RWPE2 (cell line): Measurements from ENCODE around the gene PINLYP.

Source experiments
- ATAC-seq: fragments of 200-7000 bp; cut with Tn5 transposase; 3 replicates; pipeline ENCODE4 v1.9.1; 2021; ENCODE audit warnings: low read depth
- DNase-seq: peaks from one replicate; pipeline ENCODE4 v3.0.0-alpha.2; 2020; ENCODE audit warnings: low spot score
- H3K27ac ChIP-seq: fragments of 450-650 bp; 2 replicates; pipeline ENCODE4 v1.5.1; 2017; ENCODE audit warnings: mild to moderate bottlenecking; ENCODE audit not compliant: poor library complexity, severe bottlenecking
- H3K27me3 ChIP-seq: fragments of 250-450 bp; sonication (Bioruptor Pico); 2 replicates; pipeline ENCODE4 v1.5.1; 2021; ENCODE audit warnings: mild to moderate bottlenecking, moderate library complexity; ENCODE audit not compliant: insufficient read depth, poor library complexity, severe bottlenecking
- H3K36me3 ChIP-seq: fragments of 250-450 bp; sonication (Bioruptor Pico); 2 replicates; pipeline ENCODE4 v1.5.1; 2020; ENCODE audit warnings: low read depth, mild to moderate bottlenecking, moderate library complexity
- H3K4me1 ChIP-seq: fragments of 250-450 bp; sonication (Bioruptor Pico); 2 replicates; pipeline ENCODE4 v1.5.1; 2021; ENCODE audit warnings: mild to moderate bottlenecking, moderate library complexity; ENCODE audit not compliant: insufficient read depth, poor library complexity, severe bottlenecking
- H3K4me3 ChIP-seq: fragments of 250-450 bp; sonication (Bioruptor Pico); 2 replicates; pipeline ENCODE4 v1.5.1; 2021; ENCODE audit warnings: mild to moderate bottlenecking, moderate library complexity; ENCODE audit not compliant: severe bottlenecking
- H3K9me3 ChIP-seq: fragments of 250-450 bp; sonication (Bioruptor Pico); 2 replicates; pipeline ENCODE4 v1.5.1; 2021; ENCODE audit warnings: mild to moderate bottlenecking, moderate library complexity; ENCODE audit not compliant: severe bottlenecking
- TF ChIP-seq, protein P1 (sequence below): fragments of 450-650 bp; IDR thresholded peaks from one replicate; pipeline ENCODE4 v1.5.1; 2017; ENCODE audit warnings: mild to moderate bottlenecking, moderate library complexity; ENCODE audit not compliant: poor library complexity, severe bottlenecking

PINLYP gene

DNA sequence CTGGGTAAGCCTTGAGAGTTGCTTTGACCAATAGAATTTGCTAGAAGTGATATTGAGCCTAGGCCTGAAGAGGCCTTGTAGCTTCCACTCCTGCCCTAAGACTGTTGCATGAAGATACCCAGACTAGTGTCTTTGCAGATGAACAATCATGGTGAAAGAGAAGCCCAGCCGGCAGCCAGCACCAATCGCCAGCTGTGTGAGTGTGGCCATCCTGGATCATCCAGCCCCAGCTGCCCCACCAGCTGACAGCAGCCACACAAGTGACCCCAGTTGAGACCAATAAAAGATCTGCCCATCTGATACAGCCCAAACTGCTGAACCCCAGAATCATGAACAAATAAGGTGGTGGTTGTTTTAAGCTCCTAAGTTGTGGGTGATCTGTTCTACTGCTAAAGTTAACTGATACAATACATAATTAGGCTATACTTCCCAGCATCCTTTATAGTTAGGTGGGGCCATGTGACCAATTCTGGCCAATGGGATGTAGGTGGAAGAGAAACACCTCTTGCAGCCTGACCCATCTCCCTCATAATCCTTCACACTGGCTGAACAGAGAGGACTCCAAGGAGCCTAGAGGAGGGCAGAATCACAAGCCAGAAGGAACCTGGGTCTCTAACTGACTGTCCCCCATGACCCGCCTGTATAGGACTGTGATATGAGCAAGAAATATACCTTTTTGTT, 53.2 kb downstream of the PINLYP start:
- Histone ChIP-seq H3K27me3 (no peaks in the 10 kb centered on the region), H3K27ac (no peak overlapping the region), H3K4me3 (no peak overlapping the region), H3K36me3 (no peaks in the 10 kb centered on the region), H3K9me3 (no peaks in the 10 kb centered on the region), H3K4me1 (no peaks in the 10 kb centered on the region)
- DNase-seq (no peak), ATAC-seq (no peak)
- TF ChIP-seq, protein P1, sequence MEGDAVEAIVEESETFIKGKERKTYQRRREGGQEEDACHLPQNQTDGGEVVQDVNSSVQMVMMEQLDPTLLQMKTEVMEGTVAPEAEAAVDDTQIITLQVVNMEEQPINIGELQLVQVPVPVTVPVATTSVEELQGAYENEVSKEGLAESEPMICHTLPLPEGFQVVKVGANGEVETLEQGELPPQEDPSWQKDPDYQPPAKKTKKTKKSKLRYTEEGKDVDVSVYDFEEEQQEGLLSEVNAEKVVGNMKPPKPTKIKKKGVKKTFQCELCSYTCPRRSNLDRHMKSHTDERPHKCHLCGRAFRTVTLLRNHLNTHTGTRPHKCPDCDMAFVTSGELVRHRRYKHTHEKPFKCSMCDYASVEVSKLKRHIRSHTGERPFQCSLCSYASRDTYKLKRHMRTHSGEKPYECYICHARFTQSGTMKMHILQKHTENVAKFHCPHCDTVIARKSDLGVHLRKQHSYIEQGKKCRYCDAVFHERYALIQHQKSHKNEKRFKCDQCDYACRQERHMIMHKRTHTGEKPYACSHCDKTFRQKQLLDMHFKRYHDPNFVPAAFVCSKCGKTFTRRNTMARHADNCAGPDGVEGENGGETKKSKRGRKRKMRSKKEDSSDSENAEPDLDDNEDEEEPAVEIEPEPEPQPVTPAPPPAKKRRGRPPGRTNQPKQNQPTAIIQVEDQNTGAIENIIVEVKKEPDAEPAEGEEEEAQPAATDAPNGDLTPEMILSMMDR: no peak

DNA sequence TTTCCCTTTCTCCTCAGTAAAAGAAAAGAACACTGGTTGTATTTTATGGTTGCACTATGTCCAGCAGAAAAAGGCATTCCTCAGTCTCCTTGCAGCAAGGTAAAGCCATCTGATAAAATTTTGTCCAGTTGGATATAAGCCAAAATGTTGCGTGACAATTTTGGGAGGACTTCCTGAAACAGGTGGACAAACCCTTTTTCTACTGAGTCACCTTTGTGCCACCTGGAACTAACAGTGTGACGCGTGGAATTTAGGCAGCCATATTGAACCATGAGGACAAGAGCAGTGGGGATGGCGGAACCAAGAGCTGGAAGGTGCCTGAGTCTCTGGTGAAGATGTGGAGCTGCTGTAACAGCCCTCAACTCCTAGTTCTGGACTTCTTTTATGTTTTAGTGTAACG, 55.9 kb downstream of the PINLYP start:
- peaks cover 8% of the 10 kb centered on the region for H3K4me1 ChIP-seq
- no peak overlapping the region for H3K4me3 ChIP-seq
- no peaks in the 10 kb centered on the region for H3K9me3 ChIP-seq
- no peaks in the 10 kb centered on the region for H3K27me3 ChIP-seq
- ATAC-seq (no peak), DNase-seq (no peak)
- TF ChIP-seq, protein P1: no peak
- H3K27ac ChIP-seq: no peak overlapping the region
- no peaks in the 10 kb centered on the region for H3K36me3 ChIP-seq
